OCI-M2 (cell line): ENCODE data around the gene UNC45A.
A peak's percentile ranks its signal among the peaks of the same experiment; 100 is the strongest.
"Not testable (repeated sequence)": the region's sequence is repeated elsewhere in the genome, so short reads cannot be mapped to it uniquely, and the experiment has no call there.

ENCODE experiments used
- DNase-seq: peaks from one replicate; lab custom pipeline; 2025; ENCODE audit not compliant: unreplicated experiment; lab: John Stamatoyannopoulos, UW

UNC45A gene, protein sequence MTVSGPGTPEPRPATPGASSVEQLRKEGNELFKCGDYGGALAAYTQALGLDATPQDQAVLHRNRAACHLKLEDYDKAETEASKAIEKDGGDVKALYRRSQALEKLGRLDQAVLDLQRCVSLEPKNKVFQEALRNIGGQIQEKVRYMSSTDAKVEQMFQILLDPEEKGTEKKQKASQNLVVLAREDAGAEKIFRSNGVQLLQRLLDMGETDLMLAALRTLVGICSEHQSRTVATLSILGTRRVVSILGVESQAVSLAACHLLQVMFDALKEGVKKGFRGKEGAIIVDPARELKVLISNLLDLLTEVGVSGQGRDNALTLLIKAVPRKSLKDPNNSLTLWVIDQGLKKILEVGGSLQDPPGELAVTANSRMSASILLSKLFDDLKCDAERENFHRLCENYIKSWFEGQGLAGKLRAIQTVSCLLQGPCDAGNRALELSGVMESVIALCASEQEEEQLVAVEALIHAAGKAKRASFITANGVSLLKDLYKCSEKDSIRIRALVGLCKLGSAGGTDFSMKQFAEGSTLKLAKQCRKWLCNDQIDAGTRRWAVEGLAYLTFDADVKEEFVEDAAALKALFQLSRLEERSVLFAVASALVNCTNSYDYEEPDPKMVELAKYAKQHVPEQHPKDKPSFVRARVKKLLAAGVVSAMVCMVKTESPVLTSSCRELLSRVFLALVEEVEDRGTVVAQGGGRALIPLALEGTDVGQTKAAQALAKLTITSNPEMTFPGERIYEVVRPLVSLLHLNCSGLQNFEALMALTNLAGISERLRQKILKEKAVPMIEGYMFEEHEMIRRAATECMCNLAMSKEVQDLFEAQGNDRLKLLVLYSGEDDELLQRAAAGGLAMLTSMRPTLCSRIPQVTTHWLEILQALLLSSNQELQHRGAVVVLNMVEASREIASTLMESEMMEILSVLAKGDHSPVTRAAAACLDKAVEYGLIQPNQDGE

GRCh38 chr15:90934949-90935751 lies at the start of gene UNC45A:
TSS of gene UNC45A (plus strand) at chr15:90935285. CDS start at chr15:90935325, 40 bp downstream.
- DNase-seq: peak; percentile 77

DNA sequence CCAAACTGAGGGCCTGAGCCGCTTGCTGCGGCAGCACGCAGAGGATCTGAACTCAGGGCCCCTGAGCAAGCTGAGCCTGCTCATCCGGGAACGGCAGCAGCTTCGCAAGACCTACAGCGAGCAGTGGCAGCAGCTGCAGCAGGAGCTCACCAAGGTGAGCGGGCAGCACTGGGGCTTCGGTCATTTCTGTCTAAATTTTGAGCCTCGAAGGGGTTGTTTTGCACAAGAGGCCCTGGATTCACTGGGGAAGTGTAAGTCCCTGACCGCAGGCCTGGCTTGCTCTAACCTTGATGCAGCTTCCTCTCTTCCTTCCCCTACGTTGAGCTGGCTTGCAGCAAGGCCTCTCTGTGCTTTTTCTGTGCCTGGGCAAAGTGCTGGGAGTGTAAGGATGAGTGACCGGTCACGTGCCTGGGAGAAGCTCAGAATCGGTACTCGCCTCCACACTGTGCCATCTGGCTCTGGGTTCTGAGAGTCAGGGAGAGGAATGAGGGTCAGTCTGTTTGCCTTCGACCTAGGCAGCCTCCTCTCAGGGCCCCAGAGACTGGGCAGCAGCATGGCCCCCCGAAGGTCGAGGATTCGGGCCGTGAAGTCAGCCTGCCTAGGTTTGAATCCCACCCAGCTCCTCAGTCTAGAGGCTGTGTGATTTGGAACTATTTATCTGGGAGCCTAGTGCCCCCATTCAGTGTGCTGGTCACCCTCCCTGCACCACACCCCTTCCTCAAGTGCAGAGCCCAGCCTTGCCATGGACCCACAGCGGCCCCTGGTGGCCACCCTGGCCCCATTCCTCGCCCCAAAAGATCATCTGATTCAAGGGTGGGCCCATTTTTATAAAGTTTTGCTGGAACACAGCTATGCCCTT lies 49.4 kb upstream of the UNC45A start:
- DNase-seq: peak; percentile 49

GRCh38 chr15:90886291-90886614 lies 48.8 kb upstream of the UNC45A start:
- no peak for DNase-seq

- DNase-seq: no peak
Measured at GRCh38 chr15:90887037-90887481, 48.0 kb upstream of the UNC45A start.

GRCh38 chr15:90889313-90889730 lies 45.8 kb upstream of the UNC45A start:
- DNase-seq: no peak

DNA sequence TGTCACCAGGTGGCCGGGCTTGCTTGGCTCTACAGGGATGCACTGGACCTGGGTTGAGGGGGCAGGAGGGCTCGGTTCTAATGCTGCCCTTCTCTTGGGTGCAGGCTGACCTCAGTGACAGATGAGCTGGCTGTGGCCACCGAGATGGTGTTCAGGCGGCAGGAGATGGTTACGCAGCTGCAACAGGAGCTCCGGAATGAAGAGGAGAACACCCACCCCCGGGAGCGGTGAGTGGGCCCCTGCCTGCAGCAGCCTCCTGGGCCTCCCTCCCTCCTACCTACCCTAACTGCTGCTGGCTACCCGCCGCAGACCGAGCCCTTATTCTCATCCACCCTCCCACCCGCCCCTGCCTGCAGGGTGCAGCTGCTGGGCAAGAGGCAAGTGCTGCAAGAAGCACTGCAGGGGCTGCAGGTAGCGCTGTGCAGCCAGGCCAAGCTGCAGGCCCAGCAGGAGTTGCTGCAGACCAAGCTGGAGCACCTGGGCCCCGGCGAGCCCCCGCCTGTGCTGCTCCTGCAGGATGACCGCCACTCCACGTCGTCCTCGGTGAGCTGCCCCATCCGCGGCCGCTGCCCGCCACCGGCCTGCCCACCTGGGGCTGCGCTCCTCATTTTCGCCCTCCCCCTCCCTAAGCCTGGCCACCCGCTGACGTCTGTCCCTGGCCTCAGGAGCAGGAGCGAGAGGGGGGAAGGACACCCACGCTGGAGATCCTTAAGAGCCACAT lies 45.2 kb upstream of the UNC45A start:
- no peak for DNase-seq

GRCh38 chr15:90890839-90891238 lies 44.2 kb upstream of the UNC45A start:
- DNase-seq: no peak

- DNase-seq: no peak
Measured at GRCh38 chr15:90891346-90891949, 43.6 kb upstream of the UNC45A start.

DNA sequence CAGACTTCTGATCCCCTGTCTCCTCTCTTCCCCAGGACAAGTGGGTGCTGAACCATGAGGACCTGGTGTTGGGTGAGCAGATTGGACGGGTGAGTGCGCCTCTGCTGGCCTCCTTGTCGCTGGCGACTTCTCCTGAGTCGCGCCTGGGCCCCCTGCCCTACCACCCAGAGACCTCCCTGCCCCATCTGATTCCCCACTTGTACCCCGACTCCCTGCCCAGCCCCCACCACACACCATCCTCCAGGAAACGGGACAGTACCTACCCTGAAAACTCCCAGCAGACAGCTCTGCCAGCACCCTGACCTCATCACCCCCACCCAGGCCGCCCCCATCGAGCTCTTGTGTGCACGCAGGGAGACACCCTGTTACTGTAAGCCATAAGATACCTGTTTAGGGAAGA lies 43.1 kb upstream of the UNC45A start:
- no peak for DNase-seq

- no peak for DNase-seq
Measured at GRCh38 chr15:90892498-90893174, 42.4 kb upstream of the UNC45A start.

- no peak for DNase-seq
Measured at GRCh38 chr15:90893175-90894090, 41.7 kb upstream of the UNC45A start.

DNA sequence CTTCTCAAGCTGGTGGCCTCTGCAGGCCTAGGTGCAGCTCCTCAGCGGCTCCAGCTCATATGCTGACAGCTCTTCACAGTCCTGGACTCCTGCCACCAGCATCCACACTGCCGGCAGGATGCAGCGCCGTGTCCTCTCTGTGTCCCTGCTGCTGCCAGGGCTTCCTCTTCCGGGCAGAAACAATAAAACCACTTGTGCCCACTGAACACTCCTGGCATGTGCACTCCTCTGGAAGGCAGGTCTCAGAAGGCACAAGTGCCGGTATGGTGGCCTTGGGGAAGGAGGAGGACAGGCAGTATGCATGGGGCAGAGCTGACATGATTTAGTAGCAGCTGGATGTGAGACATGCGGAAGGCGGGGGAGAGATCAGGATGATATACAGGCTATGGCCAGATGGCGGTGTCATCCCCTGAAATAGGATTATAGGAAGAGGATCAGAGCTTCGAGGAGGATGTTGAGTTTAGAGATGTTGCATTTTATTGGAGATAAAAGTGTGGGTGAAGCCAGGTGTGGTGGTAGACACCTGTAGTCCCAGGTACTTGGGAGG lies 39.4 kb upstream of the UNC45A start:
- DNase-seq: no peak

- not testable (repeated sequence) for DNase-seq
Measured at GRCh38 chr15:90897131-90897655, 37.9 kb upstream of the UNC45A start.

GRCh38 chr15:90901175-90902039 lies 33.7 kb upstream of the UNC45A start:
- DNase-seq: peak; percentile 82

GRCh38 chr15:90902040-90902839 lies 32.8 kb upstream of the UNC45A start:
- no peak for DNase-seq
